NOMO-1 treated with DMSO at 0.1 percent for 48 hours (cell line): ENCODE measurements around the gene MED17.
"Not testable (repeated sequence)": the region's sequence is repeated elsewhere in the genome, so short reads cannot be mapped to it uniquely, and the experiment has no call there.

Experiments
- DNase-seq: peaks from one replicate; lab custom pipeline; 2025; ENCODE audit not compliant: unreplicated experiment; lab: John Stamatoyannopoulos, UW

The MED17 gene

GRCh38 chr11:93784145-93784934 is at the start of gene MED17:
Gene MED17, plus strand, starts transcription at chr11:93784282. Its CDS starts 232 bp downstream, at chr11:93784514.
- peak; percentile 87 for DNase-seq

- DNase-seq: no peak
These were observed 49.5 kb upstream of the MED17 start for GRCh38 chr11:93734427-93735222.

- DNase-seq: no peak
These were observed 48.5 kb upstream of the MED17 start for GRCh38 chr11:93735627-93736026.

GRCh38 chr11:93736129-93736528 is 48.0 kb upstream of the MED17 start:
- DNase-seq: no peak

- no peak for DNase-seq
These were observed 46.0 kb upstream of the MED17 start for GRCh38 chr11:93737904-93738612.

GRCh38 chr11:93738647-93739081 is 45.4 kb upstream of the MED17 start:
- no peak for DNase-seq

- no peak for DNase-seq
These were observed 43.9 kb upstream of the MED17 start for GRCh38 chr11:93740031-93740729.

- DNase-seq: peak; percentile 71
These were observed 43.4 kb upstream of the MED17 start for GRCh38 chr11:93740730-93741093.

- peak; percentile 96 for DNase-seq
These were observed 42.8 kb upstream of the MED17 start, which contains the start of the genes C11orf54 and TAF1D for GRCh38 chr11:93741094-93741881. Gene C11orf54, plus strand, starts transcription at chr11:93741672. Its CDS starts 5,722 bp downstream, at chr11:93747394. Gene TAF1D, minus strand, starts transcription at chr11:93741495. Its CDS starts 2,191 bp downstream, at chr11:93739304.

- no peak for DNase-seq
These were observed 42.2 kb upstream of the MED17 start for GRCh38 chr11:93741882-93742226.

GRCh38 chr11:93743291-93743690 is 40.8 kb upstream of the MED17 start:
- no peak for DNase-seq

GRCh38 chr11:93744669-93745004 is 39.4 kb upstream of the MED17 start:
- no peak for DNase-seq

- not testable (repeated sequence) for DNase-seq
These were observed 38.9 kb upstream of the MED17 start for GRCh38 chr11:93745005-93745755.

- no peak for DNase-seq
These were observed 38.0 kb upstream of the MED17 start for GRCh38 chr11:93746101-93746500.

GRCh38 chr11:93747122-93747521 is 37.0 kb upstream of the MED17 start:
- DNase-seq: no peak

GRCh38 chr11:93751001-93751400 is 33.1 kb upstream of the MED17 start:
- no peak for DNase-seq

- no peak for DNase-seq
These were observed 30.8 kb upstream of the MED17 start for GRCh38 chr11:93753241-93753640.

GRCh38 chr11:93756748-93757147 is 27.3 kb upstream of the MED17 start:
- DNase-seq: peak; percentile 20

- DNase-seq: no peak
These were observed 26.8 kb upstream of the MED17 start for GRCh38 chr11:93757301-93757700.
